ENCODE measurements around the gene STIMATE. TPM values are rescaled to one million over a fixed set of nuclear protein-coding genes. Genes with fewer than 3 reads are reported as not detected.

The STIMATE gene
- polyA plus RNA-seq, 3 donors = 8.9 to 49.9 (median 11.7) TPM

DNA sequence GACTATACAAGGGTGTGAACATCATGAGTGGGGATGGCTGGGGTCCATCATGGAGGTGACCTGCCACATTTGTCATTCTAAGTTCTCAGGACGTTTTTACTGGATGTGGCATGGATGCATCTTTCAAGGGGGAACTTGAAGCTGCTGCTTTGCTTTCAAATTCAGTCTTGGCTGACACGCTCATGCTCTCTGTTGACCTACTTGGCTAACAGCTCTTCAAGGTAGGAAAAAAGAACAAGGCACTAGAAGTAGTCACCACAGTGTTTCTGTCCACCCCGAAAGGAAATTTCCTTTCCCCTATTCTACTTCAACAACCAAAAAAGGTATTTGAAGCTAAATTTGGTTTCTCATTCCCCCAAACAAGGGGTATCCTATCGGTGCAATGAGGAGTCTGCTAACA is 15.0 kb downstream of the STIMATE start:
- no peaks in the 10 kb centered on the region for H3K27me3 Mint-ChIP-seq (ENCODE audit: low read depth in 3 of 3)
- WGBS (ENCODE audit: insufficient coverage) = 93% methylated on average over 2 of the region's 4 CpGs
- Histone ChIP-seq H3K27me3 (ENCODE audit: control insufficient read depth in 2 of 2, insufficient read depth in 2 of 2, low read length in 2 of 2) (no peaks in the 10 kb centered on the region), H3K4me3 (replicated peaks in 1 of 3; ENCODE audit: low read depth in 2 of 3, low read length in 3 of 3) (no peak overlapping the region), H3K79me2 (ENCODE audit: insufficient read depth, low read length) (peaks cover 53% of the 10 kb centered on the region), H3K36me3 (replicated peaks in 1 of 2; ENCODE audit: control insufficient read depth in 1 of 2, insufficient read depth in 2 of 2, low read length in 2 of 2) (peaks cover 12 to 53% of the 10 kb centered on the region in 2 donors), H4K20me1 (ENCODE audit: insufficient read depth, low read length) (peaks cover 86% of the 10 kb centered on the region), H3K4me1 (ENCODE audit: control insufficient read depth in 1 of 2, insufficient read depth in 2 of 2, low read length in 2 of 2) (no peaks in the 10 kb centered on the region), H2AFZ (ENCODE audit: insufficient read depth, low read depth, low read length, poor library complexity, severe bottlenecking) (no peak overlapping the region), H3K9me3 (replicated peaks in 1 of 2; ENCODE audit: control insufficient read depth in 1 of 2, insufficient read depth in 1 of 2, low read length in 2 of 2) (peaks cover 0 to 6% of the 10 kb centered on the region in 2 donors), H3K27ac (ENCODE audit: low read depth in 1 of 2, low read length in 2 of 2) (no peak overlapping the region), H3K9ac (ENCODE audit: insufficient read depth, low read length, poor library complexity, severe bottlenecking) (no peak overlapping the region), H3K4me2 (replicated peaks; ENCODE audit: extremely low read depth, low read length, poor library complexity, severe bottlenecking) (no peak overlapping the region)
- H3K36me3 Mint-ChIP-seq = peaks cover 46 to 60% of the 10 kb centered on the region in 2 donors
- H3K27ac Mint-ChIP-seq = peak overlapping the region in 1 of 7 donors; percentile 44
- H3K9me3 Mint-ChIP-seq = peaks cover 0 to 13% (median 4%) of the 10 kb centered on the region in 7 donors
- H3K4me1 Mint-ChIP-seq = peaks cover 2% of the 10 kb centered on the region
- DNase-seq = no peak
- no peak for TF ChIP-seq CTCF (IDR thresholded peaks at IDR 0.05)
- intact Hi-C loops (cut with micrococcal nuclease) = no loop called here
- H3K4me3 Mint-ChIP-seq = no peak overlapping the region

DNA sequence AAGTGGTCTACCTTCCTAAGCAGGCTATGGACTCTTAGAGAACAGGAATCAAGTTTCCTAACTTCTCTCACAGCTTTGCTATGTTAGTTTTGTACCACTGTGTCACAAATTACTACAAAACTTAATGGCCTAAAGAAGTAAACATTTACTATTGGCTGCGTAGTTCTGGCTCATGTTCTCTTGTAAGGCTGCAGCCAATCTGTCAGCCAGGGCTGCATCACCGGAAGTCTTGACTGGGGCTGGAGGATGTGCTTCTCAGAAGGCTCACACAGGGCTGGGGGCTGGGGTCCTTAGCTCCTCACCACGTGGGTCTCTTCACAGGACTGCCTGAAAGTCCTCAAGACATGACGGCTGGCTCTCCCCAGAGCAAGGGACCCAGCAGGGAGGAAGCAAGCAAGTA is 15.5 kb downstream of the STIMATE start:
- intact Hi-C loops (cut with micrococcal nuclease) = no loop called here
- peaks cover 0 to 13% (median 4%) of the 10 kb centered on the region in 7 donors for H3K9me3 Mint-ChIP-seq

More for the DNA sequence above, 15.5 kb downstream of the STIMATE start:
- Histone ChIP-seq H3K9ac (ENCODE audit: insufficient read depth, low read length, poor library complexity, severe bottlenecking) (no peak overlapping the region), H3K4me2 (replicated peaks; ENCODE audit: extremely low read depth, low read length, poor library complexity, severe bottlenecking) (no peak overlapping the region), H3K27me3 (ENCODE audit: control insufficient read depth in 2 of 2, insufficient read depth in 2 of 2, low read length in 2 of 2) (no peaks in the 10 kb centered on the region), H4K20me1 (ENCODE audit: insufficient read depth, low read length) (peaks cover 86% of the 10 kb centered on the region), H3K79me2 (ENCODE audit: insufficient read depth, low read length) (peaks cover 52% of the 10 kb centered on the region), H3K36me3 (replicated peaks in 1 of 2; ENCODE audit: control insufficient read depth in 1 of 2, insufficient read depth in 2 of 2, low read length in 2 of 2) (peaks cover 12 to 48% of the 10 kb centered on the region in 2 donors), H3K4me1 (ENCODE audit: control insufficient read depth in 1 of 2, insufficient read depth in 2 of 2, low read length in 2 of 2) (no peaks in the 10 kb centered on the region), H3K27ac (ENCODE audit: low read depth in 1 of 2, low read length in 2 of 2) (no peak overlapping the region), H3K4me3 (replicated peaks in 1 of 3; ENCODE audit: low read depth in 2 of 3, low read length in 3 of 3) (no peak overlapping the region), H3K9me3 (replicated peaks in 1 of 2; ENCODE audit: control insufficient read depth in 1 of 2, insufficient read depth in 1 of 2, low read length in 2 of 2) (peaks cover 0 to 6% of the 10 kb centered on the region in 2 donors), H2AFZ (ENCODE audit: insufficient read depth, low read depth, low read length, poor library complexity, severe bottlenecking) (no peak overlapping the region)
- DNase-seq = no peak
- WGBS (ENCODE audit: insufficient coverage) = 77% methylated on average over 4 of the region's 4 CpGs
- Mint-ChIP-seq H3K4me3 (no peak overlapping the region), H3K27ac (peak overlapping the region in 1 of 7 donors; percentile 54), H3K4me1 (peaks cover 2% of the 10 kb centered on the region), H3K27me3 (ENCODE audit: low read depth in 3 of 3) (no peaks in the 10 kb centered on the region), H3K36me3 (peaks cover 44 to 59% of the 10 kb centered on the region in 2 donors)
- no peak for TF ChIP-seq CTCF (IDR thresholded peaks at IDR 0.05)
